Epidermal melanocyte (primary cell): ENCODE results near the gene POMT1.
A peak's percentile ranks its signal among the peaks of the same experiment; 100 is the strongest.
"Not testable (repeated sequence)": the region's sequence is repeated elsewhere in the genome, so short reads cannot be mapped to it uniquely, and the experiment has no call there.

Experiments
- DNase-seq: peaks from one replicate; pipeline ENCODE4 v3.0.0; 2011; ENCODE audit warnings: low spot score; ENCODE audit not compliant: insufficient read length

Gene POMT1, protein sequence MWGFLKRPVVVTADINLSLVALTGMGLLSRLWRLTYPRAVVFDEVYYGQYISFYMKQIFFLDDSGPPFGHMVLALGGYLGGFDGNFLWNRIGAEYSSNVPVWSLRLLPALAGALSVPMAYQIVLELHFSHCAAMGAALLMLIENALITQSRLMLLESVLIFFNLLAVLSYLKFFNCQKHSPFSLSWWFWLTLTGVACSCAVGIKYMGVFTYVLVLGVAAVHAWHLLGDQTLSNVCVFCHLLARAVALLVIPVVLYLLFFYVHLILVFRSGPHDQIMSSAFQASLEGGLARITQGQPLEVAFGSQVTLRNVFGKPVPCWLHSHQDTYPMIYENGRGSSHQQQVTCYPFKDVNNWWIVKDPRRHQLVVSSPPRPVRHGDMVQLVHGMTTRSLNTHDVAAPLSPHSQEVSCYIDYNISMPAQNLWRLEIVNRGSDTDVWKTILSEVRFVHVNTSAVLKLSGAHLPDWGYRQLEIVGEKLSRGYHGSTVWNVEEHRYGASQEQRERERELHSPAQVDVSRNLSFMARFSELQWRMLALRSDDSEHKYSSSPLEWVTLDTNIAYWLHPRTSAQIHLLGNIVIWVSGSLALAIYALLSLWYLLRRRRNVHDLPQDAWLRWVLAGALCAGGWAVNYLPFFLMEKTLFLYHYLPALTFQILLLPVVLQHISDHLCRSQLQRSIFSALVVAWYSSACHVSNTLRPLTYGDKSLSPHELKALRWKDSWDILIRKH

DNA sequence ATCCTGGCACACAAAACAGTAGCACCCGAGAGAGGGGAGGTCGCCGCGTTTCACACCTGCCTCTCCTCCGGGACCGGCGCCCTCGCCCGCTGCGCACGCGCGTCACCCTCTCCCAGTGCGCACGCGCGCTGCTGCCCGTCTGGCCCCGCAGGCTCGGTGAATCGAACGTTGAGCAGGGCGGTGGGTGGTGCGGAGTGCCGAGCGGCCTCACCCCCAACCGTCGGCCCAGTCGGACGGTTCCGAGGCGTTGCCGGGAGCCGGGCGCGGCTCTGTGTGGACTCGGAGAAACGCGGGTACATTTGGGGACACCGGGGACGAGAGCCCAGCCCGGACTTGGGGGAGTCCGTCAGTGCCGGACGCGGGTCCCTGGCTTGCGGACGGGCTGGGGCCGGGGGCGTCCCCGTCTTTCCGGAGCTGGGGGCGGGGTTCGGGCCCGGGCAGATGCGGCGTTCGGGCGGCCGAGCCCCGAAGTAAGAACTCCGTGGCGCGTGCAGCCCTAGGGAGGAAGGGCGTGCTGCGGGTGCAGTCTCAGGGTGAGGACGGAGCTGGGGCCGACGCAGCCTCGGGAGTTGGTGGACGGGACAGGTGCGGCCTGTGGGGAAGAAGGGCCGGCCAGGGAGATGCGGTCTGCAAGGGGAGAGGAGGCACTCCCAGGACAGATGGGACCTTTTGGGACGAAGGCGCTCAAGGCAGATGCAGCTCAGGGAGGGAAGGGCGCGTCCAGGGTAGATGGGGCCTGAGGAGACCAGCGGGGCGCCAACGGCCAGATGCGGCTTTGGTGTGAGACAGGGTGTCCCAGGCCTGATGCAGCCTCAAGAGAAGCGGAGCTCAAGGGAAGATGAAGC lies at the start of gene POMT1:
Gene POMT1 (plus strand): TSS at position 138 of the 845 bp plus-strand sequence. CDS start 1,301 bp downstream, outside the sequence.
- DNase-seq: peak; percentile 96

DNA sequence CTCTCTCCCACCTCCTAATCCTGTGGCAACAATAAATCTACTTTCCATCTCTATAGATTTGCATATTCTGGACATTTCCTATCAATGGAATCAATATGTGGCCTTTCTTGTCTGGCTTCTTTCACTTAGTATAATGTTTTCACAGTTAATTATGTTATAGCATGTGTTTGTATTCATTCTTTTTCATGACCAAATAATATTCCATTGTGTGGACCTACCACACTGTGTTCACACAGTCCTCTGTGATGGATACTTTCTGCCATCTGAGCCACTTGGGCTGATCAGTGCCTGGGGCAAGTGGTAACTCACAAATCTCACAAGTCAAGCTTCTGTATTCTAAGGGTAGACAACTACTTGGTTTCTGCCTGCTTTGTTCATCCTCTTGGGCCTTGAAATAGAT lies 48.7 kb upstream of the POMT1 start:
- no peak for DNase-seq

DNA sequence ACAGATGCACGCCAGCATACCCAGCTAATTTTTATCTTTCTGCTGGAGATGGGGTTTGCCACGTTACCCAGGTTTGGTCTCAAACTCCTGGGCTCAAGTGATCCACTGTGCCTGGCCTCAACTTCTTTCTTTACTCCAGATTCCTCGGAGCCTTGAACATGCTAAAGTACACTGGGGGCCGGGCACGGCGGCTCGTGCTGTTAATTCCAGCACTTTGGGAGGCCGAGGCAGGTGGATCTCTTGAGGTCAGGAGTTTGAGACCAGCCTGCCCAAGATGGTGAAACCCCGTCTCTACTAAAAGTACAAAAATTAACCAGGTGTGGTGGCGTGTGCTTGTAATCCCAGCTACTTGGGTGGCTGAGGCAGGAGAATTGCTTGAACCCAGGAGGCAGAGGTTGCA lies 47.1 kb upstream of the POMT1 start:
- DNase-seq: not testable (repeated sequence)

- no peak for DNase-seq
These were observed 45.0 kb upstream of the POMT1 start for GRCh38 chr9:131457746-131458145.

- no peak for DNase-seq
These were observed 43.7 kb upstream of the POMT1 start for GRCh38 chr9:131459056-131459455.

- DNase-seq: no peak
These were observed 41.6 kb upstream of the POMT1 start for GRCh38 chr9:131461166-131461565.

DNA sequence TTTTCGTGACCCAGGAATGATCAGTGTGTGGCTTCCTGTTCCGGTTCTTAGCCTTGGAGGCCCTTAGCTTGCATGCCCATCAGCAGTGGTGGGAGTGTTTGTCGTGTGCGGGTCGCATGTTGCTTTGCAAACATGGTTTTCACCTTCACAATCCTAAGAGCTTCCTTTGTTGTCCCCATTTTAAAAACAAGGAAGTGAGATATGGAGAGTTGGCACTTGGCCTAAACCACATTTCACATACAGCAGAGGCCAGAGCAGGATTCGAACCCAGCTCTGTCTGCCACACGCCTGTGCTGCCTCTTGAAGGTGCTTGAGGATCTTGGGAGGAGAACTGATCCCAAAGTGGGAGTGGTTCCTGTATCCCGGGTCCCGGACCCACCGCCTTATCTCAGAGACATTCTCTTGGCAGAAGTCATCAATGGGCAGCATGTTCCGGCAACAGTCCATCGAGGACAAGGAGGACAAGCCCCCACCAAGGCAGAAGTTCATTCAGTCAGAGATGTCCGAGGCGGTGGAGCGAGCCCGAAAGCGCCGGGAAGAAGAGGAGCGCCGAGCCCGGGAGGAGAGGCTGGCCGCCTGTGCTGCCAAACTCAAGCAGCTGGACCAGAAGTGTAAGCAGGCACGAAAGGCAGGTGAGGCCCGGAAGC lies 38.2 kb upstream of the POMT1 start:
- no peak for DNase-seq

DNA sequence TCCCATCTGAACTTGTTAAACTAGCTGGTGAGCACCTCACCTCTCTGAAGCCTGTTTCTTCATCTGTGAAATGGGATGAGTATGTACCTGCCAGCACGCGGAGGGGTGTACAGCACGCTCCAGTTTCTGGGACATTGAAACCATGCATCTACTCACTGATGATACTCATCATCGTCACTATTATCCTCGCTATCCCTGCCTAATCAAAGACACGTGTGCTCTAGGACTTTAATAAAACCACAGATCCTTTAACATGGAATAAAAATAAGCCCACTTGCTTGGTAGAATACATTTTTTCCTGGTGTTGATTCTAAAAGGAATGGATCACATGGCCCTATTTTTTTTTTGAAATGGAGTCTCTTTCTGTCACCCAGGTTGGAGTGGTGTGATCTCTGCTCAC lies 37.3 kb upstream of the POMT1 start:
- DNase-seq: no peak

GRCh38 chr9:131467214-131467935 lies 35.3 kb upstream of the POMT1 start:
- no peak for DNase-seq

DNA sequence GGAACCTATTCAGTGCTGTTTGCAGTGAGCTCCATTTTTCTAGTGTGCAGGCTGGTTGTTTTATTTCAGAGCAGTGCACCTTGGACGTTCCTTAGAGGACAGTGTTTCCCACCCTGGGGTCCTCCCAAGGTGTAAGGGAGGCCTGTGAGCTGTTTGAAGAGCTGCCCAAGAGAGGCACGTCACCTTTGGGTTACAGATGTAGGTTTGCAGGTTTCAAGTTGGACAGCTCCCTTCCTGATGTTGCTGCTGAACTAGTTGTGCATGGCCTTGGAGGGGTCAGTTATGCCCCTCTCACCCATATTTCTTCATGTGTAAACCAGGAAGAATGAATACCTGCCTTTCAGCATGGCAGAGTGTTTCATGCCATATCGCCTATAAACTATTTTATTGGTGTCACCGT lies 34.7 kb upstream of the POMT1 start:
- DNase-seq: no peak

GRCh38 chr9:131469356-131469755 lies 33.4 kb upstream of the POMT1 start:
- DNase-seq: no peak

DNA sequence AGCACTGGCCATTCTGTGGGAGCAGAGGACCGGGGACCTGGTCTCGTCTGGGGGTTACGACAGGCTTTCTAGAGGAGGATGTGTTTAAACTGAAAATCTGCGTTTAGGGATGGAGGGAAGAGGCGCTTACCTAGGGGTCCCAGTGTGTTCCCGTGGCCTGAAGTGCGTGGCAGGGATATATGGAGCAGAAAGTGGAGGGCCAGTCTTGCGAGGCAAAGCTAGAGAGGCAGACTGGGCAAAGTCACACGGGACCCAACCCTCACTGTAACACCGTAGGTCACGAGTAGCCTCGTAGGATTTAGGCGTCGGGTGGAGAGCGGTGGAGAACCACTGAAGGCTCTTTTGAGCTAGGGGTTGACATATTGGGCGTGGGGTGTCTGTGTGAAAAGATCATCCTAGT lies 32.8 kb upstream of the POMT1 start:
- no peak for DNase-seq

- DNase-seq: no peak
These were observed 32.1 kb upstream of the POMT1 start for GRCh38 chr9:131470581-131470991.

DNA sequence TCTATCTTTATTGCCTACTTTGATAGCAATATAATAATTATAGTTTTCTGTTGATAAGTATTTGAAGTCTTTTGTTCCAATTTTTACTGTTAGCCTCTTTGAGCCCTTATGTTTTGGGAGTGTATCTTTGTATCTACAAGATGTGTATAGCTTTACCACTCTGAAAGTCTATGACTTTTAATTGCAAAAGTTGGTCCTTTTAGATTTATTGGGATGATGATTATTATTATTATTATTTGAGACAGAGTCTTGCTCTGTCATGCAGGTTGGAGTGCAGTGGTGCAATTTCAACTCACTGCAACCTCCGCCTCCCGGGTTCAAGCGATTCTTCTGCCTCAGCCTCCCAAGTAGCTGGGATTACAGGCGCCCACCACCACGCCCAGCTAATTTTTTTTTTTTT lies 30.6 kb upstream of the POMT1 start:
- DNase-seq: not testable (repeated sequence)

GRCh38 chr9:131473198-131473885 lies 29.4 kb upstream of the POMT1 start:
- DNase-seq: no peak

DNA sequence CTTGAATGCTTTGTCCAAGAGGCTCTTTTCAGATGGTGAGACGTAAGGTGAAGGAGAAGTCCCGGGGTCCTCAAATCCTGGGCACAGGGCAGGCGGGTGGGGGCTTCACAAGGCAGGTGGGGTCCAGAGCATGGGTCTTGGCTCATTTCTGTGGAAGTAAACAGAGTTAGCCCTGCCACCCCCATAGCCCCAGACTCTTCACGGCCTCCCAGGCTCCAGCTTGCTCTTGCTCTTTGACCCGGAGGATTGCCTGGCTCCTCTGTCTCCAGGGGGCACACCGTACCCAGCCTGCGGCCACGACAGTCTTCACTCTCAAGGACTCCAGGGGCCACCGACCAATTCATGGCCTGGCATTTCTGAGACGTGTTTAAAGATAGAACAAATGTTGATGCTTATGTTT lies 28.8 kb upstream of the POMT1 start:
- DNase-seq: no peak

GRCh38 chr9:131474711-131475110 lies 28.0 kb upstream of the POMT1 start:
- no peak for DNase-seq

- DNase-seq: no peak
These were observed 27.4 kb upstream of the POMT1 start for GRCh38 chr9:131475111-131475955.
